Amygdala (tissue), 56 donors: ENCODE measurements around the gene GCSH.

Experiments used
- DNase-seq, 56 donors: peaks; one replicate each; lab custom pipeline; 2025; lab: John Stamatoyannopoulos, UW

The GCSH gene

DNA sequence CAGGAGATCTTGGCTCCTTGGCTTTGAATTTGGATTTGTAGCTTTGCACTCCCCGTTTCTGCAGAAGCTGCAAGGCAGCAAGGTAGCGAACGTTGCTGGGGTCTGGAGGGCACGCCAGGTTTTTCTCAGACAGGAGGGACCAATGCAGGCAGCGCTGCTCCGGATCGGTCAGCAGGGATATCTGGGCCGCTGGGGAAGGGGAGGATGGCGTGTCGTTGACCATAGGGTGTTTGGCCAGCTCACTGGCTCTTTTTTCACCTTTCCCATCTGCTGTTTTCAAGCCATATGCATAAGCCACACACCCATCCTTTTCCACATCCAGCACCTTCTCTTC is 34.9 kb downstream of the GCSH start:
- no peak for DNase-seq

DNA sequence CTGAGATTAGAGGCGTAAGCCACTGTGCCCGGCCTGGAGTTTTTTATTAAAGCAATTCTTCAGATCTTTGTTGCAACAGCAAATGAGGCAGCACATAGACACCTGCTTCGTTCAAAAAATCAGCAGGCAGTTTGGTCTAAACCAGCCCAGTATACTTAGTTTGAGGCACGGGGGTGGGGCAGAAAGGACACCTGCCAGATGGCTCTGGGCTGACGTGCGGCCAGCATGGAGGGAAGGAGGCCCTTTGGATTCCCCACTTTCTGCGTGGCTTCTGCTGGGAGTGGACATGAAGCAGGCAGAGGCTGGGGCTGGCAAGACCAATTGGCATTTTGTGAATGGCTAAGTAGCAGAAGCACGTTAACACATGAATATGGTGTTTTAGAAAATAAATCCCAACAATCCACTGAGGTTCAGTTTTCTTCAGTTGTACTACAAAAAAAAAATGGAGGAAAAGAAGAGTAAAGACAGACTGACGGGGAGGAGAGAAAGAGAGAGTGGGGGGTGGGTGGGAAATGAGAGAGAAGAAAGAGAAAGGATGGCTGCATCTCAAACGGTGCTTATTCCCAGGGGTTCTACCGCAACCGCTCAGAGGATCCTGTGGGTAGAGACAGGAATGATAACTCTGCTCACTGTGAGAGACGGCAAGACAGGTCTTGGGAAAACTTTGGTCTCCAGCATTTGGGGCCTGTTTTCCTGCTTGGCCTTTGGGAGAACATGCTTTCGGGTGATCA is 35.5 kb downstream of the GCSH start:
- DNase-seq: no peak

DNA sequence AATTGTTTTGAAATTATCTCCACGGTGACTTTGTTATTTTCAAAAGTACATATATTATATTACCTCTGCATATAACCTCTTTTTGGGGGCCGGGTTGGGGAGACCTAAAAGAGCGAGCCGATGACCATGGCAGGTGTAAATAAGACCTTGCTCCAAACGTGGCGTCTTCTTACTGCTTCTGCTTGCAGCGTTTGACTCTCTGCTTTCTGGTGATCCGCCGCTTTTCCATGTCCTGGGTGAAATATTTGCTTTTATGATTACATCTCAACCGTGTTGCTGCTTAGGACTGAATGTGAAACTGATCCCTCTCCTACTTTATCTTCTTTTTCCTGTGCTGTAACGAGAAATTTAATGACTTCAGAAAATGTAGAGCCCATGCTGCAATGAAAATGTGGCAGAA is 42.4 kb downstream of the GCSH start:
- DNase-seq: no peak

DNA sequence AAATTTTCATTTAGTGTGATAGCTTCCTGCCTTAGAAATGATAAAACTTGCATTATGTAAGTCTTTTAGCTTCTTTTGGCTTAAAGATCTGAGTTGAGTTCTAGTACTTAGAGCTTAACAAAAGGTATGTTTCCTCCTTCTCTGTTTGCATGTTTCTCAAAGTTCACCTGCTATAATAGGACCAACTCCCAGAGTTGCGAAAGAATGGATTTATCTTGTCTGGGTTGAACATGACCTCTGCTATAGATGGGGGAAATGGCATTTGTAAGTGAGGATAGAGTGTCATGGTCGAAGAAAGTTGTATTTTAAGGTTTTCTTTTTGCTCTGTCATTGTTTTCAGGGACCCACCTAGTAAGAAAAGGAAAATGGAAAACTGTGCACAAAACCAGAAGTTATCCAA is 53.4 kb downstream of the GCSH start:
- no peak for DNase-seq

DNA sequence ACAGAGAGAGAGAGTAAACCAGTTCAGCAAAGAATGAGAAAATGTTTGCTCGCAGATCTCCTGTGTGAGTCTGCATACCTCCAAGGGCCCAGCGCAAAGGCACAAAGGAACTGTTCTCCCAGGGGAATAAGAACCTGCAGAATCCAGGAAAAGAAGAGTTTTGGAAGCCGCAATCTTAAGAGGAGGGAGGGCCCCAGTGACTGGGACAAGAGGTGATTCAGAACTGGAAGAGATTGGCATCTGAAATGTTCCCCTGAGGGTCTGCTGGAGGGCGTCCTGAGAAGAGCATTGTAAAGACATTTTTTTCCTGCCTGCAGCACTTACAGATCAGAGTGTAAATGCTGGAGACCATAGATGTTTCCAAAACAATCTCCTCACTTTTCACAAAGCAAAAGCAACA is 54.5 kb downstream of the GCSH start:
- no peak for DNase-seq

DNA sequence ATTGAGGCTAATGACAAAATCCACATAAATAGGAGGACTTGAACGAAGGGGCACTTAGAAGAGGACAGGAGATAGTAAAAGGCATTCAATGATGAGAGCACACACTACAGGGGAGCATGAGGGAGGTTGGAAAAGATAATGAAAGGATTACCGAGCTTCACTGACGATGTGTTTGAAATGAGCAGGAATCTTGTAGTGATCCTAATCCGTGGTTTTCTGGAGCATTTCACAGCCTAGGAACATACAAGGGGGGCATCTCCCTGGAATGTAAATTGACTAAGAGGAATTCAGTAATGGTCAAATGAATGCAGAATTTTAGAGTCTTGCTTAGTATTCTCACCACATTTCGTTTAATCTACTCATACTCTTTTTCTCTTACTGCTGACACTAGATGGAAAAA is 55.4 kb downstream of the GCSH start:
- no peak for DNase-seq

DNA sequence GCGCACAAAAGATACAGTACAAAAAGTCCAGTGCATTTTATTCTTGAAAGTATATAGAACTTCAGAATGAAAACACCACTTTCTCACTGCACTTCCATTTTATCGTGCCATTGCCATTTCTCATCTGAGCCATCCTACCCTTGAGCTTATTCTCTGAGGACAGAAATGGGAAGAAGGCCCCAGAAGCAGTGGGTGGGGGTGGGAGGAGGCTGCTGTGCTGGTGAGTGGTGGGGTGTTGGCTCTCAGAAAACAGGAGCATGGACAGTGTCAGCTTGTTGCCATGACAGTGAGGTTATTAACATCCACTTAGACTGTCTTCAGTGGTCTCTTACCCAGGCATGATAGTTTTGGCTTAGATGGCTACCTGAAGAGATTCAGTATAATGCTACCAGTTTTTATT is 56.1 kb downstream of the GCSH start:
- no peak for DNase-seq

DNA sequence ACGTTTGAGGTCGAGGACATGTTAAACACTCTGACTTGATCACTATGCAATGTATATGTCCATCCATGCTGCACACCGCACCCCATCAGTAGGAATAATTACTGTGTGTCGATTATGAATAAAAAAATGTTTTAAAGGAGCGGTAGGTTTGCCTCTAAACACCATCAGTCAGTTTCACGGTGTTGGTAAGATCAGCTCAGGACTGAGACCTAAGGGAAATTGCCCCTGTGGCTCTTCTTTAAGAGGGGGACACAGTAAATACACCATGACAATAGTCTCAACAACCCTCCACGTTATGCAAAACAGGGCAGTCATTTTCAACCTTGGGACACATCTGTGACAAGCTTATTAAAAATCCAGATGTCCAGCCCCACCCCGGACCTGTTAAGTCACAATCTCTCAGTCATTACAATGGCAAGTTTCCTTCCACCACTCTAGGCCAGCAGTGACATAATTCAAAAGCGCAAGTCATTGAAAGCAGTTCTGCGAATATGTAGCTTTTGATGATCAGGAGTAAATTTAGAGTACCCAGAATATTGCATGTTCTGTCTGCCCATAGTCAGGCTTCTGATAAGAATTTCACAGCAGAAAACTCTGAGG is 59.3 kb downstream of the GCSH start:
- DNase-seq: no peak

DNA sequence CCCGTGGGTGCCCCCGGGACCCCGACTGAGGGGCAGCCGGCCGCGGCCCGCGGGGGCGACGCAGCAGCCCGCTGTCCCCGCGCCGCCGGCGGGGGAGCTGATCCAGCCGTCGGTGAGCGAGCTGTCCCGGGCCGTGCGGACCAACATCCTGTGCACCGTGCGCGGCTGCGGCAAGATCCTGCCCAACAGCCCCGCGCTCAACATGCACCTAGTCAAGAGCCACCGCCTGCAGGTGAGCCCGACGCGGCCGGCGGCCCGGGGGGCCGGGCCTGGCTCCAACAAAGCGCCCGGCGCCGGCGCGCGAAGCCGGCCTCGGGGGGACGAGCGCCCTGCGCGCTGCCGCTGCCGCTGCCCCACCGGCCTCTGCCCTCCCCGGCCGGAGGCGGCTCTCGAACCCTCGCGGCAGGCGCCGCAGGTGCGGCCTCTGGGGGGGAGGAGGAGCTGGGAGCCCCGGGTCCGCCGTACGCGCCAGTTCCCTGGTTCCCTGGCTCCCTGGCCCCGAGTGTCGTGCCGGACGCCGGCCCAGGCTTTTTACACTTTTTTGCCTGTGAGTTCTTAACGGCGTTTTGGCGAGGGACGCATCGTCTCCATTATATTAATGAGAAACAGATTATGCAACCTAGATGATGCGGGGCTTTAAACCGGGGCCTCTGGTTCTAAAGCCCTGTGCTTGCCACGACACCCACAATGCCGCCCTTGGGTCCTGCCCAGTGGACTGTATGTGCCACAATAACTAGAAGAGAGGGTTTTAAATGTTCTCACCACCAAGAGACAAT is 60.0 kb downstream of the GCSH start:
- peak in 26 of 56 donors; percentile 3 to 54 (median 34) for DNase-seq

DNA sequence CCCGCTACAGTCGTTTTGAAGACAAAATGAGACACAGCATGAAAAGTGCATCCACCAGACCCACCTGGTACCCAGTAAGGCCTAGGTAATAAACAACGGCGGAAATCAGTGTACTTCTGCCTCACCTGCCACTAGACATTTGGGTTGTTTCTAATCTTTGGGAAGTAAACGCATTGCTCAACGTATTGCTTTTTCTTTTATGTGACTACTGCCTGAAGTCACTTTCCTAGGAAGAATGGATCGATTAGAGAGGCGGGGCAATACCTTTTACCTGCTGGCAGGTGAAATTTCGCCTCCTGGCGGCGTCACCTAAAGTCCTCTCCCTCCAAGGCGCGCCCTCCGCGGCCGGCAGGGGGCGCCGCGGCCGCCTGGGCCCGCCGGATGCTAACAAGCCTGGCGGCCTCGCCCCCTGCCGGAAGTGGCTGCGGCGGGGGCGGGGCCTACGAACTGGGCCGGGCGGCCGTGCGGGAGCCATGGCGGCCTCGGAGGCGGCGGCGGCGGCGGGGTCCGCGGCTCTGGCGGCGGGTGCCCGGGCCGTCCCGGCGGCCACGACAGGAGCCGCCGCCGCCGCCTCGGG is 60.7 kb downstream of the GCSH start, which contains the start of gene ATMIN:
Gene ATMIN, plus strand, starts transcription at position 445 of the 577 bp plus-strand sequence. Its CDS starts 29 bp downstream, at position 474.
- peak in 51 of 56 donors; percentile 11 to 84 (median 55) for DNase-seq
